ENCODE results near the gene CTRB1. TPM values are rescaled to one million over a fixed set of nuclear protein-coding genes. Genes with fewer than 3 reads are reported as not detected.

Gene CTRB1
- total and polyA plus RNA-seq, 2 of the 13 experiments (the other 11 are each of a cell fraction or from before 2014, with no cell fraction given), result not detected

GRCh38 chr16:75246504-75247205, 27.9 kb downstream of the CTRB1 start:
- H4K20me1 ChIP-seq (ENCODE audit: insufficient read depth, low read length), result peaks cover 19% of the 10 kb centered on the region; the same call in 1 of the 2 replicates
- ATAC-seq (no peak), FAIRE-seq (no peak), DNase-seq (ENCODE audit: low spot score) (no peak)
- peak overlapping the region; percentile 84 for H3K4me2 ChIP-seq (ENCODE audit: low read depth, low read length)
- no peaks in the 10 kb centered on the region for H3K9me3 ChIP-seq (ENCODE audit: low read length)
- peaks cover 71% of the 10 kb centered on the region for H3K4me1 ChIP-seq (ENCODE audit: insufficient read depth, low read length)
- ChIA-PET CTCF (ENCODE audit: low intra/inter-chr PET ratio, low total read pairs) (no interaction called here), POLR2A (interaction anchor here (1.2 to 14.7 kb wide), 6 partner anchors 9 to 62 kb away, joined by 3 to 312 read pairs (median 19); no protein-coding TSS in a partner anchor)
- peaks cover 81% of the 10 kb centered on the region for H3K79me2 ChIP-seq (ENCODE audit: insufficient read depth, low read length)
- in situ Hi-C loops (cut with HindIII; ENCODE audit: extremely low pct_ligation_motif_present, low pct_unique_long_range_greater_than_20kb), result no loop called here
- intact Hi-C loops (cut with micrococcal nuclease; ENCODE audit: unreplicated experiment), result loop anchor here (5.0 kb wide), 1 partner anchor 249 kb away; the partner anchor contains the start of gene ZNRF1
- H2AFZ ChIP-seq (ENCODE audit: low read length), result no peak overlapping the region
- peaks cover 15 to 19% of the 10 kb centered on the region in 2 experiments for H3K36me3 ChIP-seq (replicated peaks in 1 of 2; ENCODE audit: control insufficient read depth in 1 of 2, insufficient read depth in 2 of 2, low read length in 2 of 2)
- 77% methylated on average over 10 of the region's 12 CpGs for WGBS (ENCODE audit: low lambda C conversion rate)
- no TSS peak for BruUV-seq (replicated peaks)
- H3K9ac ChIP-seq (ENCODE audit: insufficient read depth, low read depth, low read length), result peak overlapping the region; percentile 99
- peak overlapping the region in 1 of 3 experiments; percentile 63; a peak in 2 of 6 replicates for H3K4me3 ChIP-seq (replicated peaks in 1 of 3; ENCODE audit: insufficient read depth in 1 of 3, low read depth in 2 of 3, low read length in 3 of 3)
- peak overlapping the region; percentile 97 for H3K27ac ChIP-seq (ENCODE audit: extremely low read length, insufficient read depth, low read length)
- H3K27me3 ChIP-seq (ENCODE audit: control insufficient read depth in 1 of 2, insufficient read depth in 2 of 2, low read length in 2 of 2), result no peaks in the 10 kb centered on the region; a peak in 1 of 5 replicates
- no peak for TF ChIP-seq SMYD3 (CRISPR knock-in tag; IDR thresholded peaks at IDR 0.05)
- peak; percentile 23; the same call in 1 of the 2 replicates for TF ChIP-seq ZFP91 (CRISPR knock-in tag; IDR thresholded peaks at IDR 0.05; ENCODE audit: borderline replicate concordance)
- TF ChIP-seq MIER3 (CRISPR knock-in tag; IDR thresholded peaks at IDR 0.05; ENCODE audit: borderline replicate concordance), result no peak
- TF ChIP-seq RBM22 (optimal IDR thresholded peaks at IDR 0.05; ENCODE audit: low read length), result peak; percentile 12
- TF ChIP-seq ARID5B (CRISPR knock-in tag; IDR thresholded peaks at IDR 0.05), result no peak
- no peak for TF ChIP-seq ZKSCAN1 (IDR thresholded peaks at IDR 0.05; ENCODE audit: low read length)
- peak; percentile 61 for TF ChIP-seq AGO2 (optimal IDR thresholded peaks at IDR 0.05; ENCODE audit: low read depth, low read length)
- no peak for TF ChIP-seq TCF12 (IDR thresholded peaks at IDR 0.05)
- no peak for TF ChIP-seq TCF12 (CRISPR knock-in tag; IDR thresholded peaks at IDR 0.05)
- TF ChIP-seq MNT (IDR thresholded peaks at IDR 0.05), result no peak
- TF ChIP-seq ZNF557 (CRISPR knock-in tag; IDR thresholded peaks at IDR 0.05), result no peak
- no peak for TF ChIP-seq SP5 (CRISPR knock-in tag; IDR thresholded peaks at IDR 0.05; ENCODE audit: borderline replicate concordance, low read depth)
- TF ChIP-seq TCF7L2 (IDR thresholded peaks at IDR 0.05; ENCODE audit: low read depth, low read length), result no peak
- no peak for TF ChIP-seq KLF15 (CRISPR knock-in tag; IDR thresholded peaks at IDR 0.05; ENCODE audit: borderline replicate concordance)
- 0 out of 2 replicates have a peak, but pooled peaks have one; percentile 28 for TF ChIP-seq FOXP4 (CRISPR knock-in tag; IDR thresholded peaks at IDR 0.05)
